T-helper 1 cell treated with Interleukin-12 subunit alpha and Interleukin-12 subunit beta and Interleukin-4 antibody, amounts not matched to agents 30 ng/mL and 1 ng/mL, for 36 hours (primary cell): ENCODE measurements around the gene TAF8. TPM values are rescaled to one million over a fixed set of nuclear protein-coding genes. Genes with fewer than 3 reads are reported as not detected.

Source experiments
- intact Hi-C: fragments of 100-400 bp; cut with micrococcal nuclease; formaldehyde crosslinking; loops from one replicate; pipeline ENCODE4 v1.15.1; 2024
- total RNA-seq: library from RNA; stranded (reverse); gene quantifications from 2 replicates; pipeline ENCODE4 v1.2.3, GENCODE V29; 2022

TAF8 gene
- total RNA-seq, 1 donor from 2014 or later, result 47.5 TPM

DNA sequence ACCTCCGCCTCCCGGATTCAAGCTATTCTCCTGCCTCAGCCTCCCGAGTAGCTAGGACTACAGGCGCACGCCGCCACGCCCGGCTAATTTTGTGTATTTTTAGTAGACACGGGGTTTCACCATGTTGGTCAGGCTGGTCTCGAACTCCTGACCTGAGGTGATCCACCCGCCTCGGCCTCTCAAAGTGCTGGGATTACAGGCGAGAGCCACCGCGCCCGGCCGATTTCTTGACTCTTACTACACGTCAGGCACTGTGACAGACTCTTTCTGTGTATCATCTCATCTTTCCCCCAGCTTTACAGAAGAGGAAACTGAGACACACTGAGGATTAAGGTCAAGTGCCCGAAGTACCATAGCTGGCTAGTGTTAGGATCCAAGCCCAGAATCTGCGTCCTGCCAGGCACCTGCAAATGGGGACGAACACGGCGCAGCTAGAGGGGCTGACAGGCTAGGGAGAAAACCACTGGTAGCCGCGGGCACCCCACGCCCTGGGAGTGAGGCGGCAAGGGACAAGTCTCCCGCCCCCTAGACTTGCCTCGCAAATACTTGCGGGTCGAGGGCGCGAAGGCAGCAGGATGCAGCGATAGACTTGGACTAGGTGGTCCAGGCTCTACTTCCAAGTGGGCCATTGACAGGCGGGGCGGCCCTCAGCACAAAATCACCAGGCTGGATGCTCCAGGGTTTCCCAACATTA is 1.1 kb upstream of the TAF8 start:
- intact Hi-C loops, result loop anchor here (10.0 kb wide), 1 partner anchor 514 kb away; no protein-coding TSS in a partner anchor

DNA sequence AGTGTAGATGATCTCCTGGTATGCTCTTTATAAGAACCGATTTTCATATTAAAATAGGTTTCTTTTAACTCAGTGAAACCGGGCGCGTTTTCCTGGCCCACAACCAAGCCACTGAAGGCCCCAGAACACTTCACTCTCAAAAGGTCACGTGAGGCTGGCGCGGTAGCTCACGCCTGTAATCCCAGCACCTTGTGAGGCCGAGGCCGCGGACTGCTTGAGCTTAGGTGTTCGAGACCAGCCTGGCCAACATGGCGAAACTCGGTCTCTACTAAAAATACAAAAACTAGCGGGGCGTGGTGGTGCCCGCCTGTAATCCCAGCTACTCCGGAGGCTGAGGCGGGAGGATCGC is 402 bp upstream of the TAF8 start:
- intact Hi-C loops, result loop anchor here (1.0 to 10.0 kb wide), 14 partner anchors 11 to 1577 kb away; partner anchors contain the start of genes BYSL, GTPBP2, MED20 and MRPS10

DNA sequence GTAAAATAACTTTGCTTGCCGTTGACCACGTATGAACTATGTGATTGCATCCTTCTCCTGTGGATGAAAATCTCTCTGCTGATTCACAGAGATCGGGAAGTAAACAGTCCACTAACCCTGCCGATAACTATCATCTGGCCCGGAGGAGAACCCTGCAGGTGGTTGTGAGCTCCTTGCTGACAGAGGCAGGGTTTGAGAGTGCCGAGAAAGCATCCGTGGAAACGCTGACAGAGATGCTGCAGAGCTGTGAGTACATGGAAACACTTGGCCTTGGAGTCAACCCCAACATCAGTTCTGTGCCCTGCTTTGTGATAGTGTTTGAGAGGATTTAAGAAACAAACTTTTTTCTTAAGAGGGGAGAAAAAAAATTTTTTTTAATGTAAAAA is 937 bp downstream of the TAF8 start:
- intact Hi-C loops, result loop anchor here (2.0 to 5.0 kb wide), 5 partner anchors 54 to 1576 kb away; partner anchors contain the start of genes GTPBP2, NFYA and OARD1

DNA sequence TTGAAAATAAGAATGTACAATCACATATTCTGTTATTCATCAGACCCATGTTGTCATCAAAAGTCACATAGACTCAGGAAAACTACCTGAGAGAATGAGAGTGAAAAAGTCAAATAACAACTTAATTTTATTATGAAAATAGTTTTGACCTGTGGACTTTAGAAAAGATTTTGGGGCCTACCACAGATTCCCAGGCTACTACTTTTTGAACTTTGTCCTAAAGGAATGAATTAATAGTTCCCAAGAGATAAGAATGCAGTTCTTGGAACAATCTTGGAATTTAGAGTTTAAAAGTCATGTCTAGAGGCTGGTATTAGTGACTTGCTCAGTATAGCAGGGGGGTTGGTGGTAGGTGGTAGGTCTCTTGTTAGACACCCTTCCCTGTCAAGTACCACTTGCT is 3.3 kb downstream of the TAF8 start:
- intact Hi-C loops, result loop anchor here (5.0 kb wide), 2 partner anchors 719 to 1574 kb away; partner anchors contain the start of gene GTPBP2

DNA sequence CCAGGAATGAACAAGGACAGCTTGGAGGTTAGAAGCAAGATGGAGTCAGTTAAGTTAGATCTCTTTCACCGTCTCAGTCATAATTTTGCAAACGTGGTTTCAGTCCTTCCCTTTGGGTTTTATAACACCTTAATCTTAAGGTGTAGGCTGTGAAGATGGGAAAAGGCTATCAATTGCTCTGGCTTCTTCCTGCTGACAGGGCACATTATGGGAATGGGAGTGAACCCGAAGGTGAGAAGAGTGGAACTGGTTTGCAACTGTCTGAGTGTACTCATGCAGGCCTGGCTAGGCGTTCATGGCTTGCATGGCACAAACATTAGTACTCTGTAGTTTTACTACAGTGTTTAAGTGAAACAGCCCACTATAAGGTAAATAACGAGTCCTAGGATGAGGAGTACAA is 9.4 kb downstream of the TAF8 start:
- intact Hi-C loops, result no loop called here

DNA sequence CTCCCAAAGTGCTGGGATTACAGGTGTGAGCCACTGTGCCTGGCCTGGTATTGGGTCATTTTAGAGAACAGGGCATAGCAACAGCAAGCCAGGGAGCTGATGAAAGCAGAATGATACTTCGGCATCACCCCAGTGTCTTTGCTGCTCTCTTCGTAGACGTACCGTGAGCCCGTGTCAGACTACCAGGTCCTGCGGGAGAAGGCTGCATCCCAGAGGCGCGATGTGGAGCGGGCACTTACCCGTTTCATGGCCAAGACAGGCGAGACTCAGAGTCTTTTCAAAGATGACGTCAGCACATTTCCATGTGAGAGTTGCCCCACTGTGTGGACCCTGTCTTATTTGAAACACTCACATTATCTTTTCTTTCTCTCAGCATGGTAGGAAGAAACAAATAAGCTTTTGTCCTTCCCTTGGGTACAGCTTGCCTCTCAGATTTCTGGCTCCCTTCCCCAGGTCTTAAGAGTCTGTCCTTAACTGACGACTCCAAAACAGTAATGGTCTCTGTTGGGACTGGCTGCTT is 15.9 kb downstream of the TAF8 start:
- intact Hi-C loops, result no loop called here

DNA sequence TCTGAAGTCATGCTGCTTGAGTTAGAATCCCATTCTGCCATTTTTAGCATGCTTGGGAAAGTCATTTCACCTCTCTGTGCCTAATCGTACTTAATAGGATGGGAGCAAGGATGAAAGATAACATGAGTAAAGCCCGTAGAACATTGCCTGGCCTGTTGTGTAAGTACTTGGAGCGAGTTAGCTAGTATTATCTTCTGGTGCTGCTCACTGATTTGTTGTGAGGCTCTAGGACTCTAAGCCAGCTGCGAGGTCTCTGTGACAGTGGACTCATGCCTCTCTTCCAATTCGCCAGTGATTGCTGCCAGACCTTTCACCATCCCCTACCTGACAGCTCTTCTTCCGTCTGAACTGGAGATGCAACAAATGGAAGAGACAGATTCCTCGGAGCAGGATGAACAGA is 17.8 kb downstream of the TAF8 start:
- intact Hi-C loops, result no loop called here

DNA sequence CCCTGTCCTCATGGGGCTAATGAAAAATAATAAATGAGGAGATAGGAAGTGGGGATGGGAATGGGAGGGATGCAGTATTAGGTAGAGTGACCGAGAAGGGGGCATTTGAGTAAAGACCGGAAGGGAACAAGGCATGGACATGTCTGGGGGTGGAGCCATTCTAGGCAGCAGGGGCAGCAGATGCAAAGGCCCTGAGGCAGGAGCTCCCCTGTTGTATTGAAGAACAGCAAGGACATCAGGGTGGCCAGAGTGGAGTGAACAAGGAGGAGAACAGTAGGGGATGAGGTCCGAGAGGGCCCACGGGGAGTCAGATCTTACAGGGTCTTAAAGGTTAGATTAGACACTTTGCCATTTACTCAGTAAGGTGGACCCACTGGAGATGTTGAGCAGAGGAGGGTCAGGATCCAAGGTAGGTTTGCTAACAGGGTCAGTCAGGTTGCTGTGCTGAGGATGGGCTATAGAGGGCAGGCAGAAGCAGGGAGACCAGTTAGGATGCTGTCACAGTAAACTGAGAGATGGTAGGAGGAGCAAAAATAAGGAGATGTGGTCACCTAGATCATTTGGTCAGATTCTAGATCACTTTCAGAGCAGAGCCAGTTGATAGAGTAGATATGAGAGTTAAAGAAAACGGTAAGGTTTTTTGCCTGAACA is 18.7 kb downstream of the TAF8 start:
- intact Hi-C loops, result no loop called here

DNA sequence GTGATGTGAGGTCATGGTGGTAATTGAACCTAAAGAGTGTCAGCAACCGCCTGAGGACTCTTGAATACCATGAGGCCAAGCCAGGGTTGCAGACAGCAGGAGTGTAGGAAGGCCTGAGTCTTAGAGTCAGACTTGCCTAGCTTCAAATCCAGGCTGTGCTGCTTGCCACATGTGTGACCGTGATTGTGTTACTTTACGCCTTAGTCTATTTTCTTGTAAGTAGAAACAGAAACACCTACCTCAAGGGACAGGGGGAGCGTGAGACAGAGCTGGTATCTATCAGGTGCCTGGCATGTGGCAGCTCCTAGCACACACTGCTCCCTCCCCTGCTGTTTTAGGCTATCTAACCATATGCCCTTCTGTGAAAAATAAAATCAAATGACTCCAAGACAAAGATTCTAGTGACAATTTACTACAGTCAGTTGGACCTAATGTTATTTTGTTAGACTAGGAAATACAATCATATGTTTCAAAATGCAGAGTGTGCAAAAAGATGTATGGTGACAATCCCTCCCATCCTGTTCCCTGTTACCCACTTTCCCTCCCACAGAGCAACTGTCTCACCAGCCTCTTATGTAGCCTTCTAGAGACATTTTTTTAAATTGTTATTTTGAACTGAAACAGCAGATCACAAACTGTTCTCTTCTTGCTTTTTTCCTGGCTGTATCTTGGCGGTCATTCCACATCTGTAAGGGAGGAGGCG is 21.7 kb downstream of the TAF8 start:
- intact Hi-C loops, result no loop called here

DNA sequence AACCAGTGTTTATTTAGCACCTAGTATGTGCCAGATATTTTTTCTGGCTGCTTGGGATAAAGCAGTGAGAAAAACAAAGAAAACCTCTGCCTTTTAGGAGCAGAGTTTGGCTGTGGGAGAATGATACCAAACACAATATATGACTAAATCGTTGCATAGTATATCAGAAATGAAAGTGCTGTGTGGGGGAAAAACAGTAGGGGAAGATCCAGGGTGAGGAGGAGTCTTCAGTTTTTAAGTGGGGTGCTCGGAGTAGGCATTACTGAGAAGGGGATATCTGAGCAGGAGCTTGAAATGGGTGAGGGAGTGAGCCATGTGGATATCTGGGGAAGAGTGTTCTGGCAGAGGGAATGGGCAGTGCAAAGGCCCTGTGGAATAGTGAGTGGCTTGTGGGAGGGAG is 23.0 kb downstream of the TAF8 start:
- intact Hi-C loops, result no loop called here

DNA sequence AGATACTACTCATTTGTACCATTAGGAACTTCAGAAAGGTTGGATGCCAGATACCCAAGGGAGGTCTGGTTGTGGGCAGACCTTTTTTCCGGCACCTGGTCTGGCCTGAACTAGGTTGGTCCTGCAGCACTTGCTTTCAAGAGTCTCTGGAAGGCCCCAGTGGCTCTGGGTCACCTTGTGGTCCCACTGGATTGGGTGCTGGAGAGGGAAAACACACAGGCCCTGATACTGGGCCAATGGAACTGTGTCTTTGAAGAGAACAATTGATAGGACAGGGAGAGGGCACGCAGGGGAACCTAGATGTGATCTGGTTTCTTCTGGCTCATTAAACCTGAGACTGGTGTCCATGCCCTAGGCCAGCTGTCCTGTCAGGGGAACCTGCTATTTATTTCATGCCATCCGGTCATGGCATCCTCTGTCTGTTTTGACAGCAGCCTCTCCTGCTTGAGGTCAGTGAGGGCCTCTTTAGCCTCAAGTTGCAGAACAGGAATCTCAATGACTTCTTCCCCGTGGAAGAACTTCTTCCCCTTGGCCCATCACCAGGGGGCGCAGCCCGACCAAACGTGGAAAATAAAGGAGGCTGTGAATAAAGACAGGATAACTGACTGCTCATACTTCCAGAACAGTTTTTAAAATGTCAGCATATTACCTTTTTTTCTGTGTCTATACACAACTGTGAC is 25.0 kb downstream of the TAF8 start:
- intact Hi-C loops, result loop anchor here (1.0 kb wide), 4 partner anchors 29 to 295 kb away; partner anchors contain the start of gene PRICKLE4

DNA sequence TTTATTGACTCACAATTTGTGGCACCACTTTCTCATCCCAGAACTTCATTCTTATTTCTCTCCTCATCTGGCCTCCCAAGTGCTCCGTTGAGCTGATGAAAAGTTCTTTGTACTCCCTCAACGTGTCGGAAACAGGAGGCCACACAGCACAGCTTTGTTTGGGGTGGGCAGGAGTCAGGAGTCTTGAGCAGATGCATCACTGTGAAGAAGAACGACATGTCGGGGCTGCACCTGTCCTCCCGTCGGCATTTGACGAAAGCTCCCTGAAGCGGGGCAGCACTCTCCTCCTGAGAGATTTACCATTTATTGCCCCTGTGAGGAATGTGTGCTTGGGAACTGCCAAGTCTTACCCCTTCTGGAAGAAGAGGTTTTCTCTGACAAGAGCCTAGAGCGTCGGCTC is 28.1 kb downstream of the TAF8 start:
- intact Hi-C loops, result no loop called here

DNA sequence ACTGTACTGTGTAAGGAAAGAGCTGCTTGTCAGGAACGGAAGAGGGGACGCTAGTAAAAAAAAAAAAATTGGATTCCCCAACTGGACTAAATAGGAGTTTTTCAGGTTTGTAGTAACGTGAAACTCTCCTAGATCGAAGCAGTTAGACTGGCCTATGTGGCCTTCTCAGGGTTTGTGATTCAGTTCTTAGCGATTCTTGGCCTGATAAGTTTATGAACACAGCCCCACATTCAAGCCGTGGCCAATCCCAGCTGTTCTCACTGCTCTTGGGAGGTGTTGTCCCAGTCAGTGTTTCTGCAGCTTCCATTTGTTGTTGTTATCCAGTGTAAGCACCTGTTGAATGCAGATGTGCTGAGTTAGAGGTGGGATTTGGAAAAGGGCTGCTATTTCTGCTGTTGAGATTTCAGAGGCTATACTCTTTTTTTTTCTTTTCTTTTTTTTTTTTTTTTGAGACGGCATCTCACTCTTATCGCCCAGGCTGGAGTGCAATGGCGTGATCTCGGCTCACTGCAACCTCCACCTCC is 29.7 kb downstream of the TAF8 start:
- intact Hi-C loops, result no loop called here

DNA sequence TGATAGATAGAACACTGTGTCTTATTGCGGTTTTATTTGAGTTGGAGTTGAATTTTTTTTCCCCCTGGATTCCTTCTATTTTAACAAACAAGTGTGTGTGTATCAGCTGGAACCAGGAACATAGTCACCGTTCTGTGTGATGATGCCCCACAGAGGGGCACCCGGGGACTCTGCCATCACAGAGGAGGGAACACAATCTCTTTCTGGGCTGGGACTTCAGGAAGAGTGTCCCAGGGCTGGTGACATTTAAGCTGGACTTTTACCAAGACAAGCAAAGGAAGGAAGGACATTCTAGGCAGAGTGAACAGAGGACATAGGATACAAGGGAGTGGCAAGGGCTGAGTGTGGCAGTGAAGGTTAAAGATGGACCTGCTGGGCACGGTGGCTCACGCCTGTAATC is 33.2 kb downstream of the TAF8 start:
- intact Hi-C loops, result no loop called here

DNA sequence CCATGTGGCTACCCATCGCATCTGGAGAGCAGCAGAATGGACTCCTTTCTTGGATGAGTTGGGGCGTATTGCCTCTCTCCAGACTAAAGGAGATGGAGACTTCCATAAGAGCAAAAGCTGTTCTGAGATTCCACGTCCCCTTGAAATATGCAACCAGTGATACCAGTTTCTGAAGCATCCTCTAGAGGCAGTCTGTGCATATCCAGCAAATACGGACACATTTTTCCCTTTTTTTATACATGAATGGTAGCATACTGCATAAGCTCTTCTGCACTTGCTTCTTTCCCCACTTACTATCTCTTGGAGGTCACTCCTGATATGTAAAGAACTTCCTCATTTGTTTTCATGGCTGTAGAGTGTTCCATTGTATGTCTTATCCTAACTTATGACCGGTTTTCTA is 34.6 kb downstream of the TAF8 start:
- intact Hi-C loops, result no loop called here

DNA sequence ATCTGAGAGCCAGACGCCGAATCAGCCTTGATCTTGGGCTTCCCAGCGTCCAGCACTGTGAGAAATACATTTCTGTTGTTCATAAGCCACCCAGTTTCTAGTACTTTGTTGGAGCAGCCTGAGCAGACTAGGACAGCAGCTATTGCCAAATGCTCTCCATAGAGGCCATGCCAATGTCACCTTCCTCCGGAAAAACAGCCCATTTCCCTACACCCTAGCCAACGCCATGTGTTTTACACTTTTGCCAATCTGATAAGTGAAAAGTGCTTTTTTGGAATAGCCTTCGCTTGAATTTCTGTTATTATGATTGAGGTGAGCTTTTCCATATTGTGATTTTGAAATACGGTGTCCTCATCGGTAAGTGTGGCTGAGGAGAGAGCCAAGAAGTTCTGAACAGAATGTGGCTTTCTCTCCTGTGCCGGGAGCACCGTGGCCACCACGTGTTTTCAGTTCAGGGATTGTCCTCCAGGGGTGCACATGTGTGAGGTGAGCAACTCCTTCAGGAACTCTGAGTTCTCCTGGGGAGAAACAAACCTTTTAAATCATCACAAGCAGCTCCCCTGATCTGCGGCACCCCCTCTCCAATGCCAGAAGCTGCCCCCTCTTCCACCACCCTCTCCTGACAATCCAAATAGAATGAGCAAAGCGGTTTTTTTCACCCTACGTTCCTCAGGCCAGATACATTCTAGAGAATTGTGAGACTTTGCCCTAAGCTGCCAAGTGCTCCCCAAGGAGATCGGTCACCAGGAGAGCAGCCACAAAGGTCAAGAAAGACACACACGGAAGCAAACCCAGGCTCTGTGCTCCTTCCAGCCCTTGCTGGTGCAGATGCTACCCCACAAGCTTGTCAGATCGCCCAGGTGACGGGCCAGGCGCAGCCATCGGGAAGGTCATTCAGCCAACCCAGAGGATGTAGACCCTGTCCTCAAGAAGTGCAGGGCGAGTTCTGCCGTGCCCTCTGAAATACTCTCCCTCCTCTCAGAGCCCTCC is 36.0 kb downstream of the TAF8 start:
- intact Hi-C loops, result no loop called here

DNA sequence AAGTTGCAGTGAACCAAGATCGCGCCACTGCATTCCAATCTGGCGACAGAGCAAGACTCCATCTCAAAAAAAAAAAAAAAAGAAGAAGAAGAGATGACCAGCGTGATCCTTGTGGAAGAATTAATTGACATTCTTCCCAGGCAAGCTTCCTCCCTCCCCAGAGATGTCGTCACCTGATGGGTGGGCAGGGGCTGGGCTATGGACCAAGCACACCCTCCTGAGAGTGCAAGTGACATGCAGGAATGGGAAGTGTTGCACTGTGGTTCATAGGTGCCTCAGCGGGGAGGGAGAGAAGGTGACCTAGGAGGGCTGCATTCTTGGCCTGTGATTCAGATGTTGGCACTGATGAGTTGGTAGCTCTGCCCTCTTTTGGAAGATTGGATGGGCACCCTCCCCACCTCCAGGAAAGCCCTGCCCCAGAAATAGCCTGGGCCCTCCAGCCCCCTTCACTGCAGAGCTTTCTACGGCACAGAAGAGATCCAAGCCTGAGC is 37.8 kb downstream of the TAF8 start:
- intact Hi-C loops, result no loop called here

DNA sequence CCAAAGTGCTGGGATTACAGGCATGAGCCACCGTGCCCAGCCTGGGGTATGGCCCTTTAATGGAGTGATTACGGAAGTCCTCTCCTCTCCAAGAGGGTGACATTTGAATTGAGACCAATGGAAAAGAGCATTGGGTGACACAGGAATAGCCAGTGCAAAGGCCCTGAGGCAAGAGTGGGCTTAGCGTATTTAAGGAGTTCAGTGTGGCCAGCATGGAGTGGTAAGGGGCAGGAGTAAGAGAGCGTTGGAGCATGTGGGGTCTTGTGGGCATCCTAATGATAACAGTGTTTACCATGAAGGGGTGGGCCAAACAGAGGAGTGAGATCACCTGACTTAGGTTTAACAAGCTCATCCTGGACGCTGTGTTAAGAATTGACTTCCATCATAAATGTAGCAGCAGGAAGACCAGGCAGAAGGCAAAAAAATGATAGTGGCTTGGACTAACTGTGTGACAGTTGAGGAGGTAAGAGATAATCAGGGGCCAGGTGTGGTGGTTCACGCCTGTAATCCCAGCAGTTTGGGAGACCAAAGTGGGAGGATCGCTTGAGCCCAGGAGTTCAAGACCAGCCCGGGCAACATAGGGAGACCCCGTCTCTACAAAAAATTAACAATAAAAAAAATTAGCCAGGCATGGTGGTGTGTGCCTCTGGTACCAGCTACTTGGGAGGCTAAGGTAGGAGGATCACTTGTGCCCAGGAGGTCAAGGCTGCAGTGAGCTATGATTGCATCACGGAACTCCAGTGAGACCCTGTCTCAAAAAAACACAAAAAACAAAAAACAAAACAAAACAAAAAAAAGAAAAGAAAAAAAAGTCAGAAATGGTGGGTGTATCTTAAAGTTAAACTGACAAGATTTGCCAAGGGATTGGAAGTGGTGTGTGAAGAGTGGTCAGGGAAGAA is 40.7 kb downstream of the TAF8 start:
- intact Hi-C loops, result no loop called here

DNA sequence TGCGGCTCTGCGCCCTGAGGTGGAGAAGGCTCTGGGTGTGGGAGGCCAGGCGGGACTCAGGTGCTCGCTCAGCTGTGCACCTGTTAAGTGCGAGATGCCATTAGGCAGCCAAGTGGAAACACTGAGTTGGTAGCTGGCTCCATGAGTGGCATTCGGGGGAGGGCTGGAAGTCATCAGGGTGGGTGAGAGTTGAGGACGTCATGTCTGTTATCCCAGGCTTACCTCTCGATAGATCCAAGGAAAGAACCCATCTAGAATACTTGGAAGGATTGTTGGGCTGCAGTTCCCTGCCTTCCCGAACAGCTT is 41.3 kb downstream of the TAF8 start:
- intact Hi-C loops, result no loop called here
